PFSK-1 (cell line): Measurements from ENCODE around the gene FERD3L.

Experiments
- POLR2AphosphoS5 ChIP-seq: IDR thresholded peaks from 2 replicates; pipeline ENCODE4 v1.6.1; 2012; ENCODE audit warnings: low read depth, mild to moderate bottlenecking, control low read depth, low read length, moderate library complexity
- SIN3A ChIP-seq: IDR thresholded peaks from 2 replicates; pipeline ENCODE4 v1.6.1; 2012; ENCODE audit warnings: mild to moderate bottlenecking, low read length, moderate library complexity, borderline replicate concordance; ENCODE audit not compliant: insufficient read depth
- TAF1 ChIP-seq: IDR thresholded peaks from 2 replicates; pipeline ENCODE4 v1.6.1; 2012; ENCODE audit warnings: low read length, control low read depth, borderline replicate concordance; ENCODE audit not compliant: insufficient read depth
- TF ChIP-seq, protein P1 (sequence below), 2 experiments: IDR thresholded peaks; 2 replicates each; pipeline versions ENCODE4 v1.6.1 to v1.8.0; 2011 to 2012; ENCODE audit warnings: low read depth in 2 of 2, low read length in 2 of 2, control low read depth in 1 of 2, inconsistent platforms in 1 of 2, mild to moderate bottlenecking in 1 of 2, moderate library complexity in 1 of 2; ENCODE audit not compliant: insufficient read depth in 1 of 2

DNA sequence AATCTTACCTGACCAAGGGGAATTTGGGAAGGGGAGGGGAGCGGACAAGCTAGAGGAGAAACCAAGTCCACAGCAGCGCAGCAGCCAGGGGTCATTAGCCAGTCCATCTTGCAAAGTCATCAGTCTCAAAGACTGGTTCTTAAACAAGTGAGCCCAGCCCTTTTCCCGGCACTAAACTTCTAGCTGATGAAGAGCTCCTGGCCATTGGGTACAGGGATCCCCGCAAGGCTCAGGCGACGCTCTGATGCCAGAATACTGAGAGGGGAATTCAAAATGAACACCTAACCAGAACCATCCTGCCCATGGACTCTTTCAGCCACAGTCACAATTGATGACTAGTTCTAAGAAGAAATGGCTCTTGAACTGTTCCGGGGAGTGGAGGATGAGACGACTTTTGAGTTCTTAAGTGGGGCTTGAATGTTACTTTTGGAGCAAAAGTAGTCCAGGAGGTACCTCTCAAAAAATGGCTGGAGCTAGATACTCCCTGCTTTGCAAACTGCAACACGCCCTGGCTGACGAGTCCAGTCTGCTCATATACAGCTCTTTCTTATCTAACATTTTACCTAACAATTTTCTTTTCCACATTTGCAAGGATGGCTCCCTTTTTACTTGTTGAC, 25.2 kb downstream of the FERD3L start:
- TF ChIP-seq POLR2AphosphoS5 (no peak), TAF1 (no peak), SIN3A (no peak)
- TF ChIP-seq, protein P1, sequence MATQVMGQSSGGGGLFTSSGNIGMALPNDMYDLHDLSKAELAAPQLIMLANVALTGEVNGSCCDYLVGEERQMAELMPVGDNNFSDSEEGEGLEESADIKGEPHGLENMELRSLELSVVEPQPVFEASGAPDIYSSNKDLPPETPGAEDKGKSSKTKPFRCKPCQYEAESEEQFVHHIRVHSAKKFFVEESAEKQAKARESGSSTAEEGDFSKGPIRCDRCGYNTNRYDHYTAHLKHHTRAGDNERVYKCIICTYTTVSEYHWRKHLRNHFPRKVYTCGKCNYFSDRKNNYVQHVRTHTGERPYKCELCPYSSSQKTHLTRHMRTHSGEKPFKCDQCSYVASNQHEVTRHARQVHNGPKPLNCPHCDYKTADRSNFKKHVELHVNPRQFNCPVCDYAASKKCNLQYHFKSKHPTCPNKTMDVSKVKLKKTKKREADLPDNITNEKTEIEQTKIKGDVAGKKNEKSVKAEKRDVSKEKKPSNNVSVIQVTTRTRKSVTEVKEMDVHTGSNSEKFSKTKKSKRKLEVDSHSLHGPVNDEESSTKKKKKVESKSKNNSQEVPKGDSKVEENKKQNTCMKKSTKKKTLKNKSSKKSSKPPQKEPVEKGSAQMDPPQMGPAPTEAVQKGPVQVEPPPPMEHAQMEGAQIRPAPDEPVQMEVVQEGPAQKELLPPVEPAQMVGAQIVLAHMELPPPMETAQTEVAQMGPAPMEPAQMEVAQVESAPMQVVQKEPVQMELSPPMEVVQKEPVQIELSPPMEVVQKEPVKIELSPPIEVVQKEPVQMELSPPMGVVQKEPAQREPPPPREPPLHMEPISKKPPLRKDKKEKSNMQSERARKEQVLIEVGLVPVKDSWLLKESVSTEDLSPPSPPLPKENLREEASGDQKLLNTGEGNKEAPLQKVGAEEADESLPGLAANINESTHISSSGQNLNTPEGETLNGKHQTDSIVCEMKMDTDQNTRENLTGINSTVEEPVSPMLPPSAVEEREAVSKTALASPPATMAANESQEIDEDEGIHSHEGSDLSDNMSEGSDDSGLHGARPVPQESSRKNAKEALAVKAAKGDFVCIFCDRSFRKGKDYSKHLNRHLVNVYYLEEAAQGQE (IDR thresholded peaks at IDR 0.05; ENCODE audit: insufficient read depth in 1 of 2, low read depth in 2 of 2, low read length in 2 of 2): no peak
